ENCODE results near the gene FOXP1. TPM values are rescaled to one million over a fixed set of nuclear protein-coding genes. Genes with fewer than 3 reads are reported as not detected.

FOXP1 gene
- total and polyA plus RNA-seq, 2 of the 13 experiments (the other 11 are each of a cell fraction or from before 2014, with no cell fraction given): 40.4 to 59.0 TPM

DNA sequence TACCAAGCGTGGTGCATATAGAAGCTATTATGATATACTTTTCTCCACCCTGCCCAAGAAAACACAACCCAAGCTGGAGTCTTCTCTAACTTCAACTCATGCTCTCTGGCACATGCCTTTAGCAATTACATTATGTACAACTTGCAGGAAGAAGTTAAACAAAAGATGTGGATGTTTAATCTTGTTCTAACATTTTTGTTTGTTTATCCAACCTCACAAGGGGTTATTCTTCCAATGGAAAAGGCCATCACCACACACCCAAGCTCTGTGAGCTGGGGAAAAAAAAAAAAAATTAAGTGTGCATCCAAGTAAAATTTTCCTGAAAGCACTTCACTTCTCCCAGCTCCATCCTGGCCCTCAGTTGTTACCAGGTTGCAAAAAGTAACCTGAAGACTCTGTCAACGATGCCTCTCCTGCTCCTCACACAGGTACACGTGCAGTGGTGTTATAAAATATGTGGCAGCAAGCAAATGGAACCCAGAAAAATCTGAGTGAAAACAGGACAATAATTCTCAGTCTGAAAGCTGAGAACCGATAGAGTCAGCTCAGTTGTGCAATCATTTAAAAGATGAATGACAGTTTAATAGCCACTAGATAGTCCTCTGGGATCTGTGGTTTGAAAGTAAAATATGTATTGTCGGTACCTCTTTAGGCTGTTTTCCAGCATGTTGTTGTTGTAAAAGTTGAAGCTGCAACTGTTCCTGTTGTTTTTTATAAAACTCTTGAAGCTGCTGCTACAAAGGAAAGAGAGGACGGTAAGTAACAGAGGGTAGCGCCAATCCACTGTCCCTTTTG is 531.4 kb downstream of the FOXP1 start:
- peak; percentile 47 for TF ChIP-seq CEBPB (IDR thresholded peaks at IDR 0.05; ENCODE audit: borderline replicate concordance, low read depth, low read length)
- no peak for TF ChIP-seq SOX13 (IDR thresholded peaks at IDR 0.05)
- 0 out of 4 replicates have a peak, but pooled peaks of 1 of the 2 experiments have one; percentile 8 for TF ChIP-seq SOX13 (CRISPR knock-in tag; conservative IDR thresholded peaks at IDR 0.05 in 1 of 2, IDR thresholded peaks at IDR 0.05 in 1 of 2)
- no peak for TF ChIP-seq DR1 (CRISPR knock-in tag; IDR thresholded peaks at IDR 0.05)
- no peak for TF ChIP-seq GATAD1 (CRISPR knock-in tag; IDR thresholded peaks at IDR 0.05)
- peak; percentile 13; the same call in 1 of the 2 replicates for TF ChIP-seq CEBPG (CRISPR knock-in tag; IDR thresholded peaks at IDR 0.05)
- DNase-seq (ENCODE audit: low spot score) (no peak), FAIRE-seq (no peak), ATAC-seq (no peak)
- WGBS (ENCODE audit: low lambda C conversion rate): 85% methylated on average over 7 of the region's 7 CpGs
- intact Hi-C loops (cut with micrococcal nuclease; ENCODE audit: unreplicated experiment): no loop called here
- no peaks in the 10 kb centered on the region for H3K27me3 ChIP-seq (ENCODE audit: control insufficient read depth in 1 of 2, insufficient read depth in 2 of 2, low read length in 2 of 2)
- H3K4me2 ChIP-seq (ENCODE audit: low read depth, low read length): no peak overlapping the region
- ChIA-PET POLR2A (interaction anchor here (0.7 to 6.1 kb wide), 3 partner anchors 8 to 29 kb away, joined by 3 to 65 read pairs (median 16); no protein-coding TSS in a partner anchor), CTCF (ENCODE audit: low intra/inter-chr PET ratio, low total read pairs) (no interaction called here)
- H3K9me3 ChIP-seq (ENCODE audit: low read length): no peaks in the 10 kb centered on the region
- H3K4me3 ChIP-seq (replicated peaks in 1 of 3; ENCODE audit: insufficient read depth in 1 of 3, low read depth in 2 of 3, low read length in 3 of 3): no peak overlapping the region
- H3K79me2 ChIP-seq (ENCODE audit: insufficient read depth, low read length): peaks cover 56% of the 10 kb centered on the region
- no peak overlapping the region for H2AFZ ChIP-seq (ENCODE audit: low read length)
- BruUV-seq (replicated peaks): no TSS peak
- H3K36me3 ChIP-seq (replicated peaks in 1 of 2; ENCODE audit: control insufficient read depth in 1 of 2, insufficient read depth in 2 of 2, low read length in 2 of 2): peaks cover 4 to 41% of the 10 kb centered on the region in 2 experiments
- in situ Hi-C loops (cut with HindIII; ENCODE audit: extremely low pct_ligation_motif_present, low pct_unique_long_range_greater_than_20kb): loop anchor here (10.0 kb wide), 1 partner anchor 533 kb away; the partner anchor contains the start of gene FOXP1
- H3K27ac ChIP-seq (ENCODE audit: extremely low read length, insufficient read depth, low read length): no peak overlapping the region
- H3K4me1 ChIP-seq (ENCODE audit: insufficient read depth, low read length): peaks cover 86% of the 10 kb centered on the region
- peaks cover 5% of the 10 kb centered on the region; the same call in 1 of the 2 replicates for H4K20me1 ChIP-seq (ENCODE audit: insufficient read depth, low read length)
- no peak overlapping the region for H3K9ac ChIP-seq (ENCODE audit: insufficient read depth, low read depth, low read length)

DNA sequence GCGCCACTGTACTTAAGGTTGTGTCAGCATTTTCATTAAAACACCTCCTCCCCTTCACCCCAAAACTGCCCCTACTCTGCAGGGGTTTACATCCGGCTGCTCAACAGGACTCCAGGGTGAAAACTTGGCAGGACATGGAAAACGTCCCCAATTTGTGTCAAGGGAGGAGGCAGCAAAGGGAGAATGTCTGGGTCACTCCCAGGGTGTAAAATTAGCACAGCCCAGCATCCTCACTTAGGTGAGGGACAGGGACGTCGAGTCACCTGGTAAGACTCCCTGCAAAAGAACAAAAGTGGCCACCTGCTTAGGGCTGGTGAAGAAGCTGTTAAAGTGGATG is 532.3 kb downstream of the FOXP1 start:
- DNase-seq (ENCODE audit: low spot score) (no peak), ATAC-seq (no peak), FAIRE-seq (no peak)
- Histone ChIP-seq H3K9ac (ENCODE audit: insufficient read depth, low read depth, low read length) (no peak overlapping the region), H3K27ac (ENCODE audit: extremely low read length, insufficient read depth, low read length) (peak overlapping the region; percentile 65), H2AFZ (ENCODE audit: low read length) (no peak overlapping the region), H3K4me3 (replicated peaks in 1 of 3; ENCODE audit: insufficient read depth in 1 of 3, low read depth in 2 of 3, low read length in 3 of 3) (no peak overlapping the region), H4K20me1 (ENCODE audit: insufficient read depth, low read length) (peaks cover 2% of the 10 kb centered on the region; the same call in 1 of the 2 replicates), H3K4me1 (ENCODE audit: insufficient read depth, low read length) (peaks cover 78% of the 10 kb centered on the region), H3K27me3 (ENCODE audit: control insufficient read depth in 1 of 2, insufficient read depth in 2 of 2, low read length in 2 of 2) (no peaks in the 10 kb centered on the region), H3K36me3 (replicated peaks in 1 of 2; ENCODE audit: control insufficient read depth in 1 of 2, insufficient read depth in 2 of 2, low read length in 2 of 2) (peaks cover 6 to 50% of the 10 kb centered on the region in 2 experiments), H3K4me2 (ENCODE audit: low read depth, low read length) (no peak overlapping the region), H3K9me3 (ENCODE audit: low read length) (no peaks in the 10 kb centered on the region), H3K79me2 (ENCODE audit: insufficient read depth, low read length) (peaks cover 52% of the 10 kb centered on the region)
- TF ChIP-seq MAFF (IDR thresholded peaks at IDR 0.05; ENCODE audit: low read depth, low read length) (peak; percentile 25; the same call in 1 of the 2 replicates), MAFK (conservative IDR thresholded peaks at IDR 0.05 in 1 of 2, IDR thresholded peaks at IDR 0.05 in 1 of 2; ENCODE audit: low read length in 2 of 2) (peak in 1 of 2 experiments; percentile 39; a peak in 2 of 4 replicates), GABPA (IDR thresholded peaks at IDR 0.05; ENCODE audit: low read depth, low read length) (no peak), GABPA (CRISPR knock-in tag; IDR thresholded peaks at IDR 0.05; ENCODE audit: low read depth) (no peak)
- no TSS peak for BruUV-seq (replicated peaks)
- in situ Hi-C loops (cut with HindIII; ENCODE audit: extremely low pct_ligation_motif_present, low pct_unique_long_range_greater_than_20kb): loop anchor here (10.0 kb wide), 1 partner anchor 534 kb away; the partner anchor contains the start of gene FOXP1
- ChIA-PET CTCF (ENCODE audit: low intra/inter-chr PET ratio, low total read pairs) (no interaction called here), POLR2A (interaction anchor here (3.7 to 6.1 kb wide), 2 partner anchors 9 to 13 kb away, joined by 16 to 65 read pairs; no protein-coding TSS in a partner anchor)
- WGBS (ENCODE audit: low lambda C conversion rate): 93% methylated on average over 5 of the region's 5 CpGs
- intact Hi-C loops (cut with micrococcal nuclease; ENCODE audit: unreplicated experiment): no loop called here
